Measurements from ENCODE around the gene KCNJ11.
"Not testable (repeated sequence)": the region's sequence is repeated elsewhere in the genome, so short reads cannot be mapped to it uniquely, and the experiment has no call there.

Gene KCNJ11

DNA sequence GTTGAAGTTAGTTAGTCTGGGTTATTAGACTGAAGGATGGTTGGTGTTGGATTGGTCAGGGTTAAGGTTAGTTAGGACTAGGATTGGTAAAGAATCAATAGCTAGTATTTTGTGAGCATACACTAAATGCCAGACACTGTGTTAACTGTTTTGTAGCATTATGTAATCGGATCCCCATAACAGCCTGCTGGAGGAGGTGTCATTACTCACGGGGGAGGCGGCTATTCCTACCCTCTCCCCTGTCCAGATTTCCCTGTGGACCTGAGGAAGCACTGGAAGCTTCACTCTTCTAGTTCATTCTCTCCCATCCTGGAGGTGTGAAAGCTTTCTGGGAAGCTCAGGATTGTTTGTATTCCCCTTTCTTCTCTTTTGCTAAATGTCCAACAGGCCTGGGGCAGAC, 40.5 kb upstream of the KCNJ11 start:
- peak; percentile 13 for DNase-seq (ENCODE audit: low spot score)
- ChIA-PET CTCF (no interaction called here), POLR2A (ENCODE audit: low non-redundant PET) (no interaction called here)
- H3K27ac ChIP-seq: no peak overlapping the region
- TF ChIP-seq, protein P1, sequence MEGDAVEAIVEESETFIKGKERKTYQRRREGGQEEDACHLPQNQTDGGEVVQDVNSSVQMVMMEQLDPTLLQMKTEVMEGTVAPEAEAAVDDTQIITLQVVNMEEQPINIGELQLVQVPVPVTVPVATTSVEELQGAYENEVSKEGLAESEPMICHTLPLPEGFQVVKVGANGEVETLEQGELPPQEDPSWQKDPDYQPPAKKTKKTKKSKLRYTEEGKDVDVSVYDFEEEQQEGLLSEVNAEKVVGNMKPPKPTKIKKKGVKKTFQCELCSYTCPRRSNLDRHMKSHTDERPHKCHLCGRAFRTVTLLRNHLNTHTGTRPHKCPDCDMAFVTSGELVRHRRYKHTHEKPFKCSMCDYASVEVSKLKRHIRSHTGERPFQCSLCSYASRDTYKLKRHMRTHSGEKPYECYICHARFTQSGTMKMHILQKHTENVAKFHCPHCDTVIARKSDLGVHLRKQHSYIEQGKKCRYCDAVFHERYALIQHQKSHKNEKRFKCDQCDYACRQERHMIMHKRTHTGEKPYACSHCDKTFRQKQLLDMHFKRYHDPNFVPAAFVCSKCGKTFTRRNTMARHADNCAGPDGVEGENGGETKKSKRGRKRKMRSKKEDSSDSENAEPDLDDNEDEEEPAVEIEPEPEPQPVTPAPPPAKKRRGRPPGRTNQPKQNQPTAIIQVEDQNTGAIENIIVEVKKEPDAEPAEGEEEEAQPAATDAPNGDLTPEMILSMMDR (conservative IDR thresholded peaks at IDR 0.05; ENCODE audit: low read depth): no peak

DNA sequence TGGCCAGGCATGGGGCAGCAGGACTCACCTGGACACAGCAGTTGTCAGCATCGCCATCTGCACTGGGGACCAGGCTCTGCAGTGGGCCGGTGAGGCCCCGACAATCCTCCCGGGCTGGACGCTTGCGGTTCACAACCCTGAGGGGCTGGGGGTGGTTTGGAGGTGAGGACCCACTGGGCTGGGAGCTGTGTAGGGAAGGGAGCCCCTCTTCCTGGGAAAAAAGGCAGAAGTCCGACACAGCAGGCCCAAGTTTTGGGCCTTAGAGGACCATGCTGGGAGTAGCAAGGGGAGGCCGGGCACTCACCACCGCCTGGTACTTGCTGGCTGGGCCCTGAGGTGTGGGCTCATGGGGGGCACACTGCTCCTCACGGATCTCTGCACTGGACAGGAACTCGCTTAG, 39.8 kb upstream of the KCNJ11 start:
- TF ChIP-seq, protein P1 (conservative IDR thresholded peaks at IDR 0.05; ENCODE audit: low read depth): no peak
- POLR2A ChIA-PET (ENCODE audit: low non-redundant PET): interaction anchor here (0.6 kb wide), 1 partner anchor 97 kb away, joined by 4 read pairs; no protein-coding TSS in a partner anchor
- no peak for DNase-seq (ENCODE audit: low spot score)
- H3K27ac ChIP-seq: no peak overlapping the region
- CTCF ChIA-PET: no interaction called here

DNA sequence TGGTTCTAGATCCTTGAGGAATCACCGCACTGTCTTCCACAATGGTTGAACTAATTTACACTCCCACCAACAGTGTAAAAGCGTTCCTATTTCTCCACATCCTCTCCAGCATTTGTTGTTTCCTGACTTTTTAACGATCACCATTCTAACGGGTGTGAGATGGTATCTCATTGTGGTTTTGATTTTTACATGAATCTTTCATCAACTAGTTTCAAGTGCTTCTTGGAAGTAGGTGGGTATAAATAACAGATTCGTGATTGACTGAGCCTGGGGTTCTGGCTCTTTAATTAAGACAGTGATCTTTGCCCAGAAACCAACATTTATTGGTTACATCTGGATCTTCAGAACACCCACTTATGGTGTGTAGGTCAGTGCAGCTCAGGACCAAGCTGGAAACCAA, 37.8 kb upstream of the KCNJ11 start:
- POLR2A ChIA-PET (ENCODE audit: low non-redundant PET); DNase-seq (ENCODE audit: low spot score); H3K27ac ChIP-seq; CTCF ChIA-PET: not testable (repeated sequence)

DNA sequence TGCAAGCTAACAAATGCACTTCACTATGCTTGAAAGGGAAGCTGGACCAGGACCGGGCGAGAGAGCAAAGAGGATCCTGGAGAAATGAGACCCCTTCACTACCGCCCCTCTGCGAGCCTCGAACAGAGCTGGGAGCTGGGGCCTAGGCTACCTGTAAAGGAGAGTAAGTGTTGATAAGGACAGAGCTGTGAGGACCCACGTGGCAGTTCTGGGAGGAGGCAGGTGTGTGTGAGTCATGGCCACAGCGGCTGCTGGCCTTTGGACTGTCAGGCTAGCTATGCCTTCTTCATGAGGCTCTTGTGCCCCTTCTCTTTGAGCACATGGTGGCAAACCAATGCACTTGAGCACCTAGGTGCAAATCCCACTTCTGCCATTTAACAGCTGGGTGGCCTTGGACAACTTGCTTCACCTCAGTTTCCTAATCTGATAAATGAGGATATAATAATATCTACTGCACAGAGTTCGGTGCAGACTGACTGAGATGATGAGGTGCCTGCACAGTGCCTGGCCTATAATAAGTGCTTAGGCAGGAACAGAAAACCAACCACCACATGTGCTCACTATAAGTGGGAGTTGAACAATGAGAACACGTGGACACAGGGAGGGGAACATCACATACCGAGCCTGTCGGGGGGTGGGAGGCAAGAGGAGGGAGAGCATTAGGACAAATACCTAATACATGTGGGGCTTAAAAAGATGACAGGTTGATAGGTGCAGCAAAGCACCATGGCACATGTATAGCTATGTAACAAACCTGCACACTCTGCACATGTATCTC, 35.3 kb upstream of the KCNJ11 start:
- POLR2A ChIA-PET (ENCODE audit: low non-redundant PET): no interaction called here

DNA sequence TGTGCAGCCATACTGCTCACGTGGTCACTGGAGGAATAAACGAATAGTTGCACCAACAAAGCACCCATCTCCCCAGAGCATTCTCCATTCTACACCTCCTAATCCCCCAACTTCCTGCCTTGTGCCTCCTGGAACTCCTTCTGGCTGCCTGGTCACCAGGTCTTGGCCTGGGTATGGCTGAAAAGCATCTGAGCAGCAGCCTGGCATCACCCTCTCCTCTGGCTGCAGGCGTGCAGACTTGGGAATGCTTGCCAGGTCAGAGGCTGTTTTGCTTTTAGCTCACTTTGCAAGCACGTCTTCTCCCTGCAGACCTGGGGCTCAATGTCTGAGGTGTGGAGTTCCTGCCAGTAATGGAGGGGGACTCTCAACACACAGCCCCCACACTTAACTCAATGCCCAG, 33.3 kb upstream of the KCNJ11 start:
- TF ChIP-seq, protein P1 (conservative IDR thresholded peaks at IDR 0.05; ENCODE audit: low read depth): no peak
- POLR2A ChIA-PET (ENCODE audit: low non-redundant PET): no interaction called here
- DNase-seq (ENCODE audit: low spot score): no peak
- CTCF ChIA-PET: no interaction called here
- no peak overlapping the region for H3K27ac ChIP-seq

More for the DNA sequence above, 35.3 kb upstream of the KCNJ11 start:
- no peak for DNase-seq (ENCODE audit: low spot score)
- CTCF ChIA-PET: no interaction called here
- TF ChIP-seq, protein P1 (conservative IDR thresholded peaks at IDR 0.05; ENCODE audit: low read depth): no peak
- no peak overlapping the region for H3K27ac ChIP-seq

DNA sequence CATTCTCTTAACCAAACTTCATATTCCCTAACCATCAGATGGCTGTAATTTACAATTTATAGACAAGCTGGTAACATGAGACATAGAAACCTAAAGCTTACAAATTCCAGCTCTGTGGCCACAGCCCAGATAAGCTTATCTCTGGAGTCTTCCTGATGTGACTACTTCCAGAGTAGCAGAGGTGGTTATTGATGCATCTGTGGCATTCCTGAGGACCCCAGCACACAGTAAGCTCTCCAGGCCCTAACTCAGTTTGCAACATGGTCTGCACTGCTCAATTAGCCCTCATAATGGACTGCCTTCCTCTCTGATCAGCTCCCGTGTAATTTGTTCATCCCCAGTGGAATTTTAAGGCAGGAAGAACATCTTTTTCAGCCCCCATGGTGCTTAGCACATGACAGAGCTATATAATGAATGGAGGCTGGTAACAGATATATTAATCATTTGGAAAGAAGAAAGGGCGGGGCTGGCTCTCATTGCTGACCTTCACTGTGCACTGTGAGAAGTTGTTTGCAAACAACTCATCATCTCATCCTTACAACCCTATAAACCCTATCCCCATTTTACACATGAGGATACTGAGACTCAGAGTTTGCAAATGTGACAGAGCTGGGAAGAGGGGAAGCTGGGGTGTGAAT, 30.1 kb upstream of the KCNJ11 start:
- CTCF ChIA-PET: interaction anchor here (0.7 kb wide), 1 partner anchor 208 kb away, joined by 3 read pairs; no protein-coding TSS in a partner anchor
- TF ChIP-seq, protein P1 (conservative IDR thresholded peaks at IDR 0.05; ENCODE audit: low read depth): no peak
- POLR2A ChIA-PET (ENCODE audit: low non-redundant PET): no interaction called here
- no peak for DNase-seq (ENCODE audit: low spot score)
- H3K27ac ChIP-seq: no peak overlapping the region

DNA sequence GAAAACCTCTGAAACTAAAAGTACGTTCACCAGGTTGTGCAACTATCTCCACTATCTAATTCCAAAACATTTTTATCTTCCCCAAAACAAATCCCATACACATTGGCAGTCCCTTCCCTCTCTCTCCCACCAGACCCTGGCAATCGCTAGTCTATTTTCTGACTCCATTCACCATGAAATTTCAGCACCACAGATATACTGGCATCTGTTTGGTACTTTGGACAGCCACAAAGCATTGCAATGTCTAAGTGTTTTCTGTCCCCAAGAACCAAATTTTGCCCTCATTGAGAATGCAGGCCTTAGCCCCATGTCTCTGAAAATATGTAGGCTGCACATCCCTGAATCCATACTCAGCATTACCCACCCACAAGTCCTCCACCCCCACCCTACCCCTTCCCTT, 28.0 kb upstream of the KCNJ11 start:
- POLR2A ChIA-PET (ENCODE audit: low non-redundant PET): no interaction called here
- no peak overlapping the region for H3K27ac ChIP-seq
- DNase-seq (ENCODE audit: low spot score): no peak
- CTCF ChIA-PET: interaction anchor here (0.7 kb wide), 1 partner anchor 83 kb away, joined by 3 read pairs; no protein-coding TSS in a partner anchor
- TF ChIP-seq, protein P1 (conservative IDR thresholded peaks at IDR 0.05; ENCODE audit: low read depth): no peak
